T-helper 2 cell (primary cell): ENCODE data around the gene KRT79.
"Not testable (repeated sequence)": the region's sequence is repeated elsewhere in the genome, so short reads cannot be mapped to it uniquely, and the experiment has no call there.

Source experiments
- DNase-seq, 5 experiments: peaks; one replicate each; pipeline versions ENCODE4 v3.0.0 to v3.0.0-alpha.2; 2012 to 2022
- total RNA-seq, 2 donors: gene quantifications; one replicate each; lab custom pipeline; 2026; lab: John Stamatoyannopoulos, UW

The KRT79 gene
- total RNA-seq, result 0 reads per million in 2 donors

DNA sequence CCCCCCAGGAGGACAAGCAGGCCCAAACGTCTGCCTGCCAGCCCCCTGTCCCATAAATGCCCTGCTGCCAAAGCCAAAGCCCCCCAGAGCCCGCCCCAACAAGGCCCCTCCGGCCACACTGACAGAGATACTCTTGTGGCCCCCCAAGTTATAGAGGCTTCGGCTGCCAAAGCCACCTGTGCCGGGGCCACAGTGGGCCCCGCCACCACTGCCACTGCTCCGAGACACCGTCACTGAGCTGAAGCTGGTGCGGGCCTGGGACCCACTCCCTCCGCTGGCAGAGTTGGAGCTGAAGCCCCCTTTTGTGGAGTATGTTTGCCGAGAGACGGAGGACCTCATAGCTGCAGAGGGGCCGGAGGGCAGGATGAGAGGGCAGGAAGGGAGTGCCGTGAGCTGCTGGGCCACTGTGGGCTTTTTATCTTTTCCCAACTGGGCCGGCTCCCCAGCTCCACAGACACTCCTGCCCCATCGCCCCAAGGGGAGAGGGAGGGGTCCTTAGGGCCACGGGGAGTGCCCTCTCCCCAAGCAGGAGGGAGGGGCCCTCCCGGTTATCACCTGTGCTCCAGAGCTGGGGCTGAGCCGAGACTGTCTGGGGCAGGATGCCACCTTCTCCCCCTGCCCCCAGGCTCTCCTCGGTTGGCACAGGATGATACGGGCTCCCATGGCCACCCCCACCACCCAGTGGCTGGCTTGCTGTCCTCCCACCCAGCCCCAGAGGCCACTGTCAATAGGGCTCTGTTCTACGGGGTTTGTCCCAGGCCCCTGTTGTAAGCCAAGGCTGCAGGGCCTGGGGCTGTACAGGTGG, at the start of gene KRT79:
Gene KRT79, minus strand, starts transcription at position 390 of the 805 bp plus-strand sequence. Its CDS starts 51 bp downstream, at position 339.
- no peak for DNase-seq

DNA sequence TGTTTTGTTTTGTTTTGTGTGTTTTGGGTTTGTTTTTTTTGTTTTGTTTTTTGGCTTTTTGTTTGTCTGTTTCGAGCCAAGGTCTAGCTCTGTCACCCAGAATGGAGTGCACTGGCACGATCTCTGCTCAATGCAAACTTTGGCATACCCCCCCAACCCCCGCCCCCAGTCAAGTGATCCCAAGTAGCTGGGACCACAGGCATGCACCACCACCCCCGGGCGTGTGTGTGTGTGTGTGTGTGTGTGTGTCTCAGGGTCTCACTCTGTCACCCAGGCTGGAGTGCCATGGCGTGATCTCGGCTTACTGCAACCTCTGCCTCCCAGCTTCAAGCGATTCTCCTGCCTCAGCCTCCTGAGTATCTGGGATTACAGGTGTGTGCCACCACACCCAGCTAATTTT, 46.4 kb upstream of the KRT79 start:
- DNase-seq, result not testable (repeated sequence)

DNA sequence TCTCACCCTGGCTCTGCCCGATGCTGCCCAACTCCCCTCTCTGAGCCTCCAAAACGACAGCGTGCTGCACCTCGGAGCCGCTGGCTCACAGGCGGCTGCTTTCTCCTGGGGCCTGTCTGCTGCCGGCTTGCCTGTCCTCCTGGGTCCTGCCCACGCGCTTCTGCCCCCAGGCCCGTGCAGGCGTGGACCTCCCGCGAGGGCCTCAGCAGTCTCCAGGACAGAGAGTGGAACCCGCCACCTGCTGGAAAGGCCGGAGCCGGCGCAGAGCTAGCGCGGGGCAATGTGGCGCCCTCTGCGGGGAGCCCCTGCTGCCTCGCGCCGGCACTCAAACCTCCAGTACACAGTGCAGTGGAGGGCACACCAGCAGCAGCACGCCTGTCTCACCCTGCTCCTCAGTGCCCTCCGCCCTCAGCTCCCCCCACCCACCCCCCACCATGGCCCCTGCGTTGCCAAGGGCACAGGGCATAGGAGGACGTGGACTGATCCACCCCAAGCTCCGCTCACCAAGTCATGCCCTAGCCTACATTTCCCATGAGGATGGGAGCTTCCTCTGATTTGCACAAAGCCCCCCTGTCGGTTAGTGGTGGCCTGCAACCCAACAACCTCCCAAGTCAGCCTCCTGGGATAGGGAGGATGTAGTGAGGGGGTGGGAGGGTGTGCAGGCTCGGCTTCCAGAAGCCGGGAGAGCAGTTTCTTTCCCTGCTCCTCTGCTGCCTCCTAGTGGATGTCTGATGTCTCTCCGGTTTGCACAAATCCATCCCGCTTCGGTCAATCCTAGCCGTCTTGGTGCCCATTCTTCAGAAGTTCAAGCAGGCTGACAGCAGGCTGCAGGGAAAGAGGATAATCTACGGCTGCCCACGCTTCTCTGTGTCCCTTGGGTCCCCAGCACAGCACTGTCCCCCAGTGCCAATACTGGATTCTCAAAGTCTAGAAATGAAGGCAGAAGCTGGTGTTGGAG, 45.6 kb upstream of the KRT79 start:
- peak; percentile 30 to 72 (median 56) for DNase-seq

DNA sequence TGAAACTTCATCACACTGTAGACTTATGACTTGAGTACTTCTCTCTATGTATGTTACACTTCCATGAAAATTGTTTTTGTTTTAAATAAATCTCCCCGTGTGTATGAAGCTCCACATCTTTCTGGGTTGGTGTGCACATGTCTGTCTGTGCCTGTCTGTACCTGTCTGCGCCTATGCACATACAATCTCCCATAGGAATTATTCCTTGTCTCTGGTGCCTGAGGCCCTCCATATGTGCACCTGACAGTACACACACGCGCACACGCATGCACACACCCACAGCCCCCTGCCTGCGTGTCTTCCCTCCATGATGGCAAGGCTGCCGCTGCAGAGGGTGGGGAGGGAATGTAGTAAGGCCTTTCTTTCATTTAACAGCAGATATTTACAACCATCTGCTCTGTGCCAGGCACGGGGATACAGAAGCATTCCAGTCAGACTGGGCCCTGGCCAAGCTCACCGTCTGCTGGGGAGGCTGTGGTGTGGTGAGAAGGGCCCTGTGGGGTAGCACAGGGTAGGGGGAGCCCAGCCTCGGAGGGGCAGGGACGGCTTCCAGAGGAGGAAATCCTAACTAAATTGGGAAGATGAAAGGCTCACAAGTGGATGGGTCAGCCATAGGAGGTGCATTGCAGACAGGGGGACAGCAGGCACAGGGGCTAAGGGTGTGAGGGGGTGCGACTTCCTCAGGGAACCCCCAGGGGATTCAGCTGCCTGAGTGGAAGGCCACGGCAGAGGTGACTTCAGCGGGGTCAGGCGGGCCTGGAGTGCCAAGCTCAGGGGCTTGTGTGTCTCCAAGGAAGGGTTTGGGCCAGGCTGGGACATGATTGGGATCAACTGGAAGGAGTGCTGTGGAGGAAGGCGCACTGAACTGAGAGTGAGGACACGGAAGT, 44.6 kb upstream of the KRT79 start:
- DNase-seq, result no peak

- no peak for DNase-seq
These were observed 43.1 kb upstream of the KRT79 start for GRCh38 chr12:52877242-52877641.

DNA sequence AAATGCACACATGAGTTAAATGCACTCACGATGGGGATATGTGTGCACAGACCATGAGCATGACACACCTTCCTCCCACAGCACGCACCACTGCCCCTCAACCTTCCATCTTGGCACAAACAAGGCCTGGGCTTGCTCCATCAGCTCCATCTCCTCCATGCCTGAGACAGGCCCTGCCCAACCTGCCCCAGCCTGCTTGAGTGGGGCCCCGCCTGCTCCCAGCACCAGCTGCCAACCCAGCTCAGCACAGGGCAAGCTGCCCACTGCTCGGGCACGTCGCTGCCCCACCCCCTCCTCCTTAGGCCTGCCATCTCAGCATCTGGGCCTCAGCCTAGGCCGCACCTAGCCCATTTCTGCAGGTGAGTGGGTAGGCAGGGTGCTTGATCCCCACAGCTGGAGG, 42.3 kb upstream of the KRT79 start:
- DNase-seq, result no peak

GRCh38 chr12:52874573-52875435, 40.7 kb upstream of the KRT79 start:
- DNase-seq, result no peak

- peak; percentile 9 to 43 (median 32) for DNase-seq
These were observed 39.9 kb upstream of the KRT79 start for GRCh38 chr12:52873832-52874572.

DNA sequence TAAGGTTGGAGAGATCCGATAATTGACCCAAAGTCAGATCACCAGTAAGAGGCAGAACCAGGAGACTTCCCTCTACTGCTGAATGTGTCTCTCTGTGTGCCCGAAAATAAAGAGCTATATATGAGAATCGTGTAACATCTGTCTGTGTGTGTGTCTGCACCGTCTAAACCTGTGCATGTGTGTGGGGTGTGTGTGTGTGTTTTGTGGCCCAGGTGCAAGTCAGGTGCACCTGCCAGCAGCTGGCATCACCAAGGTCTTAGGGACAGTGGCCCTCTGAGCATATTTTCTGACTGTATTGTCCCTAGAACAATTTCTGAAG, 39.4 kb upstream of the KRT79 start:
- DNase-seq, result no peak

DNA sequence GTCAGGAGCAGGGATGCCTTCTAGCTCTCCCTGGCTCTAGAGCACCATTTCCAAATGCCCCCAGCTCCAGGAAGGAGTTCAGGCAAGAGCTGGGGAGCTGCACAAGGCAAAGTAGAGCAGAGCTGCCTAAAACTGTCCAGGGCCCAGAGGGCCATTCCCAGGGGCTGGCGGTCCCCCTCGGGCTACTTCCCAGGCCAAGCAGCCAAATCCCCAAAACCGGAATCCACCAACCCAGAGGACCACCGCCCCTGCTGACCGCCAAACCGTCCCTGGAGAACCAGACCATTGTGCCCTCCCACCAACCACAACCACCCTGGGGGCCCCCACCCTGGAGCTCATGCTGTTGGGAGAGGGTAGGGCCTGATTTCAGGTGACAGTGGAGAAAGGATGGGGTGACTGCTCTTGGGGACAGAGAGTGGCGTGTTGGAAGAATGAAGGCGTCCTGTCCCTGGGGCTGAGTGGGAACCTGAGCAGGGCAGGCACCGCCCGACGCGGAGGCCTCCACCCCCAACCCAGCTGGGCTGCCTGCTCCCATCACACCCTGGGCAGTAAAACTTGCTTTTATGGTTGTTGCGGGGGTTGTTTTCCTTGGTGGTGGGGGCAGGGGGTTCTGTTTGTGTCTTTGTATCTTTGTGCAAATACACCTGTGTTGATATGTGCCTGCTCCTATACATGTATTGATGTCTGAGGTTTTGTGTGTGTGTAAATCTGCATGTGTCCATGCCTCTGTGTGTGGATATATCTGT, 38.7 kb upstream of the KRT79 start:
- DNase-seq, result no peak

DNA sequence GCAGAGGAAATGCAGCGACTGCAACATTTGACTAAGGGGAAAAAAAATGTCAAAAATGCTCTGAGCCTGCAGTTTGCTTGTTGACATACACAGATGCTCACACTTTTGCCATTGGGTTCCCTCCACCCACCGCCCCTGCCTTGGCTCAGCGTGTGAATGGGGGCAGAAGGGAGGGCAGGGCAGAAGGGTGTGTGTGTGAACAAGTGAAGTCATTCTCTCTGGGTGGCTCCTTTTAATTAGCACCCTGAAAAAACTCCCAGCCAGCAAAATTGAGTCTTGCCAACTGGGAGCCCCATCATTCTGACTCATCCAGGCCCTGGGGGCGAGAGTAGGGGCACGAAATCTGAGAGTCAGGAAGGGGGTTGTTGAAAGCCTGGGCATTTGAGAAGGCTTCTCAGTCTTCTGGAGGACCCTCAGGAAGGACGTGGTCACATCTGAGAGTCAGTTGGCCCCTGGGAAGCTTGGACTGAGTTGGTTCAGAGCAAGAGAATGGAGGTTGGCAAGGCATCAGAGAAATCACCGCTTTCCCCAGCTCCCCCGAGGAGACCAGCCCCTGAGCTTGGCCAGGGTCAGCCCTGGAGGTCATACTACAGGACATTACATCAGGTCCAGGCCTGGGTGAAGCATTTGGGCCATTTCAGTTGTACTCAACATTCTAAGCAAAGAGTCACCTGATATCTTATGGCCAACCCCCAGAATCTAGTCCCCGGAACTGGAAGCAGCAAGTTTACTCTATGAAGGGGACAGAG, 37.4 kb upstream of the KRT79 start:
- DNase-seq, result peak in 1 of 5 experiments; percentile 6

DNA sequence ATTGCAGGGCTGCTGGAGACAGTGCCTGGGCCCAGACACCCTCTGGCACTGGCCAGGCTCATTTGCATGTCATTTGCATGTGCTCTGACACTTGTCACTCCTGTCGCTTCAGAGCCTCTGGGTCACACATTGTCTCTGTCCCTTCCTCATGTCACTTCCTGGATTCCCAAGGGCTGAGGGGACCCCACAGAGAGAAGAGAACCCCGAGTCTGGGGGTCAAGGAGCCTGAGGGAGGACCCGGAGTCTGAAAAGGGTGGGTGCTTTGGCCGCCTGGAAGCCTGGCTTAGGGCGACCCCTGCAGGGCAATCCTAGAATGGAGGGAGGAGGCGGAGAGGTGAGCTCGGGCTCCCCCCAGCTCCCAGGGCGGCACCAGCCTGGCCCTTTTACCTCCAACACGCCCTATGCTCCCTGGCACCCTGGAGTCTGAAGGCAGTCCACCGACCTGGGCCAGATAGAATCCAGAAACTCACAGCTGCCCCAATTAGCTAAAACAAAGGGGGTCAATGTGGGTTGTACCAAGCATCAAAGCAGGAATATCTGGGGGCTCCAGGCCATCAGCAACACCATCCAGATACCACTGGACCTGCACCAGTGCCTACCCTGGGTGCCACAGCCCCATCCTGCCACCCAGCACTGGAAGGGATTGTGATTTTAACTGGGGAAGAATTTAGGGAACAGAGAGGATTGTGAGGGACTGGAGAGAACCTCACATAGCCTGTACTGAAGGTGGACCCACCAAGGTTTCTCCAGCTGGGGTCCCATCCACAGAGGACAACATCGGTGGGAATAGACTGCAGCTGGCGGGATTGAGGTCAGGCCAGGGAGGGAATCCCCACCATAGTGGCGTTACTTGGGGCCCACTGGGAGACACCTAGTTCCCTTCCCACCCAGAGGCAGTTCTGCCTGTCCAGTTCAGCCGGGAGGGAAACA, 36.5 kb upstream of the KRT79 start:
- peak; percentile 43 to 70 (median 64) for DNase-seq

GRCh38 chr12:52867642-52868041, 33.5 kb upstream of the KRT79 start:
- peak in 2 of 5 experiments; percentile 29 to 41 for DNase-seq

DNA sequence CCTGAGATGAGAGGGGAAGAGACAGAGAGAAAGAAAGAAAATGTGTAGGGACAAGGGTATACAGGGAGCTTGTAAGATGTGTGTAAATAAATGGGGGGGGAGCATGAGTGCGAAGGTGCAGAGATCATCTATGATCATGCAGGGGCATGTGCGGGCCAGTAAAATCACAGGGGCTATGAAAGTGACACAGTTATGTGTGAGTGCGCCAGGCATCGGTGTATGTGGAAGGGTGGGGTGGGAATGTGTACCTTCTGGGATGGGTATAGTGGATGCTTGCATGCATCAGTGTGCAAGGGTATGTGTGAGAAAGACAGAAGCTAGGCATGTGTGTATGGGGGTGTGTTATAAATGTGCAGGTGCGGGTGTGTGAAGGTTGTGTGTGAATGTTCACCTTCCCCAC, 33.0 kb upstream of the KRT79 start:
- no peak for DNase-seq

DNA sequence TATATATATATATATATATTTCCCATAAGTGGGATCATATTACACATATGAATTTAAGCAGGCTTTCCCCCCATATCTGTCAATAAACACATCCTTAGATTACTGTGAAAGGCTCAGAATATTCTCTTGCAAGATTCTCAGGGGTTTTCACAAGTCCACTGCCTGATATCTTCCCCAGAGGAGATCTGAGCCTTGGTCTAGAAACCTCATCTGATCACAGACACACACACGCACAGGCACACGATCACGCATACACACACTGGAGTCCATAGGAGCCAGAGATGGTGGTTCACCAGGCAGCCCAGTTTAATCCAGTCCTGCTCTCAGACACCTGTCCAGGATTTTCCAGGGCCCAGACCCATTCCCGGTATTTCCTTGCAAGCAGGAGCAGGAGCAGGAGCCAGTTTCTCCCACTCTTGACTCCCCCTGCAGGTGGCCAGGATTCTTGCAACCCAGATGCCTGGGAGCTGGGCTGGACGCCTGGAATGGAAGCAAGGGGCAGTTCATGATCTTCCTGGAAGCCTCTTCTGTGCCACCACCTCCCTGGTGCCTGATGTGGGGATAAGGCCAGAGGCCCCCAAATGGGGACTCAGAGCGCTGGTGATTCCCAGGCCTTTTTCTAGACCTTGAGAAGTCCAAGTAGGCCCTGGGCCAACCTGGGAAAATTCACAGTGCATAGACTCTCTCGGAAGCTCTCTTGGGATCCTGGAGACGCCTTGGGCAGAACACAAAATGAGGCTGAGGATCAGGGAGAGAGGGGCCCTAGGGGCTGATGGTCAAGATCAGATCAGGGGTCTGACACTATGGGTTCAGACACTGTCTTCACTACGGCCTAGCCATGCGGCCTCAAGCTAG, 31.2 kb upstream of the KRT79 start:
- peak in 1 of 5 experiments; percentile 26 for DNase-seq

GRCh38 chr12:52862023-52862422, 27.9 kb upstream of the KRT79 start:
- no peak for DNase-seq

- no peak for DNase-seq
These were observed 27.4 kb upstream of the KRT79 start for GRCh38 chr12:52861511-52861910.
